Tibial nerve (tissue), 4 donors: ENCODE measurements around the gene NPR1. TPM values are rescaled to one million over a fixed set of nuclear protein-coding genes. Genes with fewer than 3 reads are reported as not detected.

Experiments
- DNase-seq, 2 donors: peaks; one replicate each; pipeline ENCODE4 v3.0.0-alpha.2; 2019; ENCODE audit warnings: low spot score in 2 of 2
- H3K27ac ChIP-seq, 4 donors: fragments of 200-600 bp; sonication (generic) in 3 of 4; one replicate each; pipeline ENCODE4 v1.5.1; 2017 to 2019; ENCODE audit warnings: mild to moderate bottlenecking in 1 of 4
- H3K27me3 ChIP-seq, 2 donors: fragments of 200-600 bp; sonication (generic) in 1 of 2; one replicate each; pipeline versions ENCODE4 v1.5.1 to v1.6.0; 2017 to 2019
- H3K36me3 ChIP-seq, 3 donors: fragments of 200-600 bp; sonication (generic); one replicate each; pipeline ENCODE4 v1.5.1; 2018 to 2019
- H3K4me1 ChIP-seq, 4 donors: fragments of 200-600 bp; sonication (generic) in 3 of 4; one replicate each; pipeline ENCODE4 v1.5.1; 2017 to 2019
- H3K4me3 ChIP-seq, 4 donors: fragments of 200-600 bp; sonication (generic) in 3 of 4; one replicate each; pipeline ENCODE4 v1.5.1; 2017 to 2019; ENCODE audit warnings: mild to moderate bottlenecking in 1 of 4, moderate library complexity in 1 of 4
- H3K9me3 ChIP-seq, 4 donors: fragments of 200-600 bp; sonication (generic) in 3 of 4; one replicate each; pipeline ENCODE4 v1.5.1; 2017 to 2019
- EP300 ChIP-seq, 2 donors: sonication (generic); formaldehyde crosslinking; IDR thresholded peaks; one replicate each; pipeline ENCODE4 v1.6.1; 2017; ENCODE audit warnings: antibody characterized with exemption in 2 of 2, mild to moderate bottlenecking in 1 of 2
- POLR2A ChIP-seq, 2 donors: fragments of 450-650 bp; IDR thresholded peaks; one replicate each; pipeline ENCODE4 v1.6.1; 2017; ENCODE audit warnings: antibody characterized with exemption in 2 of 2, mild to moderate bottlenecking in 2 of 2, moderate library complexity in 2 of 2
- WGBS, 2 donors: methylation state at CpG; one replicate each; pipeline ENCODE4 v1.1.5; 2018; 5-methylcytosine and 5-hydroxymethylcytosine counted together
- total RNA-seq, 4 donors: library from RNA; depleted of rRNA; stranded (reverse); fragments of >200 nt; gene quantifications; one replicate each; pipeline ENCODE4 v1.1.0, GENCODE V29; 2016
- TF ChIP-seq, protein P1 (sequence below), 5 experiments: fragments of 200-600 bp in 3 of 5; fragments of 450-650 bp in 2 of 5; sonication (generic) in 3 of 5; IDR thresholded peaks; one replicate each; pipeline ENCODE4 v1.5.1; 2016 to 2019; ENCODE audit warnings: antibody characterized with exemption in 5 of 5, mild to moderate bottlenecking in 3 of 5, moderate library complexity in 2 of 5

Gene NPR1
- total RNA-seq, 4 donors from 2014 or later: 36.9 to 87.5 (median 58.4) TPM

DNA sequence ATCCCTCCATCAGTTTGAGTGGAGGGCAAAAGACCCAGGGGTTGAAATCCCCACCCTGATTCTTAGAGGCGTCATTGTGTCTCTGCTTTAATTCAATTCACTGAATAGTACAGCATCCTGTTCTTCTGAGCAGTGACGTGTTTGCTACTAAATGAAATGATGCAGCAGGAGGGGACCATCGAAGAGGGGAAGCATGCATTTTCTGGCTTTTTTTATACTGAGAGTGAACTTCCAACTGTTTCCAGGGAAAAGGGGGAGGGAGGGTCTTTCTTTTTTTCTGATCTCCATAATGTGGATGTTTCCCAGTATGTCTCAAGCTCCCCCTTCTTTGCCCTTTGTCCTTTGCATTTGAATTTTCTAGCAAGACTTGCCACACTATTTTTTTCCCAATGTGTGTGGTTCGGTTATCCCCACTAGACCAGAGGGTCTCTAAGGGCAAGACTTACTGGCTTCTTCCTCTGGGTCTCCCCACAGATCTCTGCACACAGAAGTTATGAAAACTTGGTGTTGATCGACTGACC, 52.0 kb downstream of the NPR1 start:
- Histone ChIP-seq H3K27ac (peak overlapping the region in 2 of 4 donors; percentile 23 to 99), H3K4me3 (no peak overlapping the region), H3K27me3 (no peaks in the 10 kb centered on the region), H3K4me1 (peaks cover 0 to 45% (median 10%) of the 10 kb centered on the region in 4 donors), H3K9me3 (no peaks in the 10 kb centered on the region), H3K36me3 (peaks cover 0 to 23% (median 0%) of the 10 kb centered on the region in 3 donors)
- WGBS, 2 donors: 33 to 38% methylated on average over 5 of the region's 5 CpGs
- TF ChIP-seq POLR2A (IDR thresholded peaks at IDR 0.05) (no peak), EP300 (IDR thresholded peaks at IDR 0.05) (no peak)
- TF ChIP-seq, protein P1, sequence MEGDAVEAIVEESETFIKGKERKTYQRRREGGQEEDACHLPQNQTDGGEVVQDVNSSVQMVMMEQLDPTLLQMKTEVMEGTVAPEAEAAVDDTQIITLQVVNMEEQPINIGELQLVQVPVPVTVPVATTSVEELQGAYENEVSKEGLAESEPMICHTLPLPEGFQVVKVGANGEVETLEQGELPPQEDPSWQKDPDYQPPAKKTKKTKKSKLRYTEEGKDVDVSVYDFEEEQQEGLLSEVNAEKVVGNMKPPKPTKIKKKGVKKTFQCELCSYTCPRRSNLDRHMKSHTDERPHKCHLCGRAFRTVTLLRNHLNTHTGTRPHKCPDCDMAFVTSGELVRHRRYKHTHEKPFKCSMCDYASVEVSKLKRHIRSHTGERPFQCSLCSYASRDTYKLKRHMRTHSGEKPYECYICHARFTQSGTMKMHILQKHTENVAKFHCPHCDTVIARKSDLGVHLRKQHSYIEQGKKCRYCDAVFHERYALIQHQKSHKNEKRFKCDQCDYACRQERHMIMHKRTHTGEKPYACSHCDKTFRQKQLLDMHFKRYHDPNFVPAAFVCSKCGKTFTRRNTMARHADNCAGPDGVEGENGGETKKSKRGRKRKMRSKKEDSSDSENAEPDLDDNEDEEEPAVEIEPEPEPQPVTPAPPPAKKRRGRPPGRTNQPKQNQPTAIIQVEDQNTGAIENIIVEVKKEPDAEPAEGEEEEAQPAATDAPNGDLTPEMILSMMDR (IDR thresholded peaks at IDR 0.05): no peak
- DNase-seq: no peak

DNA sequence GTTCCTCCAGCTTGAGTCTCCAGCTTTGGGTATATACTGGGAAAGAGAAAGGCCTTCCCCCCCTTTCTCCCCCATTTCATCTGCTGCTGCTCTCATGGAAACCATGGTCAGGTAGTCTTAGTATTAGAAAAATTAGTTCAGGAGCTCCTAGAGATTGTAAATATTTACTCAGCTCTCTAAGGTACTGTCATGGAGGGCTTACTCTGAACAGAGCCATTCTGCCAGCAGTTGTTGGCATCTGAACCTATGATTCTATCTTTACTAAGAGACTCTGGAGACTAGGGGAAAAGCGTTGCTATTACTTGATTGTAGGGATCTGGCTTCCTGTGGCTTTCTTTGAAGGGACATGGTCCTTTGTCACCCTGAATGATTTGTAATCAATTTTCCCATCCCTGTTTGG, 55.5 kb downstream of the NPR1 start:
- Histone ChIP-seq H3K4me1 (peaks cover 0 to 34% (median 8%) of the 10 kb centered on the region in 4 donors), H3K4me3 (no peak overlapping the region), H3K9me3 (no peaks in the 10 kb centered on the region), H3K27ac (peak overlapping the region in 1 of 4 donors; percentile 9), H3K27me3 (no peaks in the 10 kb centered on the region), H3K36me3 (peaks cover 0 to 44% (median 0%) of the 10 kb centered on the region in 3 donors)
- TF ChIP-seq, protein P1 (IDR thresholded peaks at IDR 0.05): no peak
- TF ChIP-seq POLR2A (IDR thresholded peaks at IDR 0.05) (no peak), EP300 (IDR thresholded peaks at IDR 0.05) (no peak)
- WGBS, 2 donors: 61 to 71% methylated on average over 1 of the region's 1 CpG
- DNase-seq: no peak

GRCh38 chr1:153734396-153735089, 56.1 kb downstream of the NPR1 start:
- TF ChIP-seq EP300 (IDR thresholded peaks at IDR 0.05): no peak
- TF ChIP-seq, protein P1 (IDR thresholded peaks at IDR 0.05): no peak
- TF ChIP-seq POLR2A (IDR thresholded peaks at IDR 0.05): no peak
- DNase-seq: no peak
- peaks cover 0 to 50% (median 0%) of the 10 kb centered on the region in 3 donors for H3K36me3 ChIP-seq

GRCh38 chr1:153735090-153735420, 56.6 kb downstream of the NPR1 start:
- Histone ChIP-seq H3K27me3 (no peaks in the 10 kb centered on the region), H3K4me3 (no peak overlapping the region), H3K27ac (no peak overlapping the region), H3K36me3 (peaks cover 0 to 55% (median 0%) of the 10 kb centered on the region in 3 donors), H3K4me1 (peaks cover 0 to 24% (median 2%) of the 10 kb centered on the region in 4 donors), H3K9me3 (no peaks in the 10 kb centered on the region)
- no peak for DNase-seq
- TF ChIP-seq, protein P1 (IDR thresholded peaks at IDR 0.05): no peak
- no peak for TF ChIP-seq POLR2A (IDR thresholded peaks at IDR 0.05)
- no peak for TF ChIP-seq EP300 (IDR thresholded peaks at IDR 0.05)
- 91 to 97% methylated on average over 3 of the region's 3 CpGs for WGBS, 2 donors

More at GRCh38 chr1:153734396-153735089, 56.1 kb downstream of the NPR1 start:
- no peaks in the 10 kb centered on the region for H3K27me3 ChIP-seq
- H3K9me3 ChIP-seq: no peaks in the 10 kb centered on the region
- 52 to 66% methylated on average over 3 of the region's 3 CpGs for WGBS, 2 donors
- H3K4me1 ChIP-seq: peaks cover 0 to 29% (median 4%) of the 10 kb centered on the region in 4 donors
- no peak overlapping the region for H3K4me3 ChIP-seq
- H3K27ac ChIP-seq: peak overlapping the region in 1 of 4 donors; percentile 9

DNA sequence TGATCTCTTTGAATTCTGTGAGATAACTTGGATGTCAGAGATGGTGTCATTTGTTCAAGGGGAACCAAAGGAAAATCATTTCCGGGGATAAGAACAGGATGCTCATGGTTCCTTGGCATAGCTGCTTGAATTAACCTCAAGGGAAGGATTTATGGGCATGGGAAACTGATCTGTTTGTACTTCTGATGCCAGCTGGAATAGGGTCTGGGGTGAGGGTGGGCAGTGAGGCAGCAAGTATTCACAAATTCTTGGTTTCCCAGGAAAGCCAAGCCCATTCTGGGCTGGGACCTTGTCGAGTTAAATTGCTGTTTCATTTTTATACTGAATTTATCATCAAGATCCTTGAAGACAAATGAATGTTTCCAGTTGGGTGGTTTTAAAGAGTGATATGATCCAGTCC, 63.5 kb downstream of the NPR1 start:
- Histone ChIP-seq H3K36me3 (peaks cover 0 to 87% (median 6%) of the 10 kb centered on the region in 3 donors), H3K27ac (no peak overlapping the region), H3K9me3 (no peaks in the 10 kb centered on the region), H3K27me3 (no peaks in the 10 kb centered on the region), H3K4me1 (peaks cover 0 to 18% (median 0%) of the 10 kb centered on the region in 4 donors), H3K4me3 (no peak overlapping the region)
- 57 to 78% methylated on average over 2 of the region's 2 CpGs for WGBS, 2 donors
- no peak for DNase-seq
- no peak for TF ChIP-seq POLR2A (IDR thresholded peaks at IDR 0.05)
- TF ChIP-seq EP300 (IDR thresholded peaks at IDR 0.05): no peak
- TF ChIP-seq, protein P1 (IDR thresholded peaks at IDR 0.05): no peak
